SJSA1 (cell line): ENCODE results near the gene PPP4C. TPM values are rescaled to one million over a fixed set of nuclear protein-coding genes. Genes with fewer than 3 reads are reported as not detected.

Source experiments
- DNase-seq, 2 experiments: peaks; one replicate each; pipeline ENCODE4 v3.0.0-alpha.2; 2015 to 2020; ENCODE audit warnings: low spot score in 2 of 2, low read depth in 1 of 2
- H3K27ac ChIP-seq: fragments of 250-450 bp; sonication (Bioruptor Pico); 2 replicates; pipeline ENCODE4 v1.5.1; 2020; ENCODE audit warnings: mild to moderate bottlenecking, moderate library complexity
- H3K27me3 ChIP-seq: fragments of 250-450 bp; sonication (Bioruptor Pico); replicated peaks from 2 replicates; pipeline ENCODE4 v1.5.1; 2020; ENCODE audit warnings: mild to moderate bottlenecking, moderate library complexity
- H3K36me3 ChIP-seq: fragments of 250-450 bp; sonication (Bioruptor Pico); 2 replicates; pipeline ENCODE4 v1.5.1; 2020; ENCODE audit warnings: mild to moderate bottlenecking
- H3K4me1 ChIP-seq: fragments of 250-450 bp; sonication (Bioruptor Pico); replicated peaks from 2 replicates; pipeline ENCODE4 v1.6.1; 2021; ENCODE audit warnings: mild to moderate bottlenecking
- H3K4me3 ChIP-seq: fragments of 250-450 bp; sonication (Bioruptor Pico); 2 replicates; pipeline ENCODE4 v1.5.1; 2020; ENCODE audit warnings: mild to moderate bottlenecking
- H3K9me3 ChIP-seq: fragments of 250-450 bp; sonication (Bioruptor Pico); replicated peaks from 2 replicates; pipeline ENCODE4 v1.5.1; 2020; ENCODE audit warnings: mild to moderate bottlenecking
- total RNA-seq: library from RNA; depleted of rRNA; stranded (reverse); fragments of >200 nt; shearing (Covaris generic); gene quantifications from 2 replicates; pipeline ENCODE4 v1.2.3, GENCODE V29; 2014

PPP4C gene
- total RNA-seq, 1 experiment from 2014 or later = 134 TPM

- Histone ChIP-seq H3K4me3 (no peak overlapping the region), H3K27ac (no peak overlapping the region), H3K36me3 (peaks cover 83% of the 10 kb centered on the region), H3K27me3 (no peaks in the 10 kb centered on the region), H3K4me1 (peaks cover 1% of the 10 kb centered on the region), H3K9me3 (no peaks in the 10 kb centered on the region)
- DNase-seq = no peak
These were observed 6.8 kb downstream of the PPP4C start for GRCh38 chr16:30082545-30083090.

- Histone ChIP-seq H3K4me1 (no peaks in the 10 kb centered on the region), H3K4me3 (no peak overlapping the region), H3K27me3 (no peaks in the 10 kb centered on the region), H3K27ac (no peak overlapping the region), H3K9me3 (no peaks in the 10 kb centered on the region), H3K36me3 (peaks cover 74% of the 10 kb centered on the region)
- no peak for DNase-seq
These were observed 7.6 kb downstream of the PPP4C start for GRCh38 chr16:30083216-30084055.

- Histone ChIP-seq H3K27ac (no peak overlapping the region), H3K4me1 (no peaks in the 10 kb centered on the region), H3K27me3 (no peaks in the 10 kb centered on the region), H3K9me3 (no peaks in the 10 kb centered on the region), H3K36me3 (peaks cover 68% of the 10 kb centered on the region), H3K4me3 (no peak overlapping the region)
- no peak for DNase-seq
These were observed 8.5 kb downstream of the PPP4C start for GRCh38 chr16:30084096-30084815.

GRCh38 chr16:30084816-30085159 lies 9.0 kb downstream of the PPP4C start:
- Histone ChIP-seq H3K9me3 (no peaks in the 10 kb centered on the region), H3K27me3 (no peaks in the 10 kb centered on the region), H3K4me3 (no peak overlapping the region), H3K27ac (no peak overlapping the region), H3K4me1 (no peaks in the 10 kb centered on the region), H3K36me3 (peaks cover 63% of the 10 kb centered on the region)
- no peak for DNase-seq

- no peaks in the 10 kb centered on the region for H3K27me3 ChIP-seq
- no peak overlapping the region for H3K4me3 ChIP-seq
- H3K27ac ChIP-seq = no peak overlapping the region
- no peaks in the 10 kb centered on the region for H3K9me3 ChIP-seq
- DNase-seq = no peak
- peaks cover 58% of the 10 kb centered on the region for H3K36me3 ChIP-seq
- H3K4me1 ChIP-seq = no peaks in the 10 kb centered on the region; the same call in 1 of the 2 replicates
These were observed 9.5 kb downstream of the PPP4C start for GRCh38 chr16:30085247-30085646.

GRCh38 chr16:30085820-30086219 lies 10.0 kb downstream of the PPP4C start:
- Histone ChIP-seq H3K36me3 (peaks cover 52% of the 10 kb centered on the region), H3K4me1 (no peaks in the 10 kb centered on the region; the same call in 1 of the 2 replicates), H3K27ac (no peak overlapping the region), H3K9me3 (no peaks in the 10 kb centered on the region), H3K4me3 (no peak overlapping the region), H3K27me3 (no peaks in the 10 kb centered on the region)
- no peak for DNase-seq

- Histone ChIP-seq H3K9me3 (no peaks in the 10 kb centered on the region), H3K36me3 (peaks cover 45% of the 10 kb centered on the region), H3K27me3 (no peaks in the 10 kb centered on the region), H3K4me3 (no peak overlapping the region), H3K4me1 (peaks cover 2% of the 10 kb centered on the region), H3K27ac (no peak overlapping the region)
- no peak for DNase-seq
These were observed 10.7 kb downstream of the PPP4C start for GRCh38 chr16:30086291-30087140.

GRCh38 chr16:30087181-30087898 lies 11.5 kb downstream of the PPP4C start:
- no peak overlapping the region for H3K4me3 ChIP-seq
- H3K27me3 ChIP-seq = no peaks in the 10 kb centered on the region
- DNase-seq = no peak
- peaks cover 8% of the 10 kb centered on the region for H3K4me1 ChIP-seq
- H3K9me3 ChIP-seq = no peaks in the 10 kb centered on the region
- H3K27ac ChIP-seq = no peak overlapping the region
- H3K36me3 ChIP-seq = peaks cover 38% of the 10 kb centered on the region

- Histone ChIP-seq H3K27ac (no peak overlapping the region), H3K4me3 (no peak overlapping the region), H3K27me3 (no peaks in the 10 kb centered on the region), H3K9me3 (no peaks in the 10 kb centered on the region), H3K4me1 (peaks cover 14% of the 10 kb centered on the region), H3K36me3 (peaks cover 28% of the 10 kb centered on the region)
- no peak for DNase-seq
These were observed 12.5 kb downstream of the PPP4C start for GRCh38 chr16:30088237-30088831.

GRCh38 chr16:30088832-30089624 lies 13.2 kb downstream of the PPP4C start:
- H3K9me3 ChIP-seq = no peaks in the 10 kb centered on the region
- no peaks in the 10 kb centered on the region for H3K27me3 ChIP-seq
- H3K4me3 ChIP-seq = no peak overlapping the region
- H3K36me3 ChIP-seq = peaks cover 21% of the 10 kb centered on the region
- DNase-seq = no peak
- no peak overlapping the region for H3K27ac ChIP-seq
- peaks cover 14% of the 10 kb centered on the region for H3K4me1 ChIP-seq

- no peak for DNase-seq
- peaks cover 8% of the 10 kb centered on the region; the same call in 1 of the 2 replicates for H3K36me3 ChIP-seq
- no peak overlapping the region for H3K27ac ChIP-seq
- H3K4me1 ChIP-seq = peaks cover 17% of the 10 kb centered on the region
- H3K9me3 ChIP-seq = no peaks in the 10 kb centered on the region
- no peaks in the 10 kb centered on the region for H3K27me3 ChIP-seq
- no peak overlapping the region for H3K4me3 ChIP-seq
These were observed 15.0 kb downstream of the PPP4C start for GRCh38 chr16:30090610-30091331.
